T-helper 2 cell treated with Interferon-gamma antibody and Interleukin-4, amounts not matched to agents 5 μg/mL and 100 μg/mL, for 36 hours (primary cell): ENCODE data around the gene CLDN4.
"Not testable (repeated sequence)": the region's sequence is repeated elsewhere in the genome, so short reads cannot be mapped to it uniquely, and the experiment has no call there.

Source experiments
- DNase-seq: peaks from one replicate; pipeline ENCODE4 v3.0.0; 2021; ENCODE audit warnings: low spot score
- H3K27ac Mint-ChIP-seq: one replicate; pipeline ENCODE4 v1.8.0; 2021; ENCODE audit warnings: mild to moderate bottlenecking, mixed read lengths
- H3K27me3 Mint-ChIP-seq: one replicate; pipeline ENCODE4 v1.8.0; 2021; ENCODE audit warnings: low read depth, mixed read lengths
- H3K36me3 Mint-ChIP-seq: one replicate; pipeline ENCODE4 v1.8.0; 2021; ENCODE audit warnings: low read depth, mixed read lengths
- H3K4me1 Mint-ChIP-seq: one replicate; pipeline ENCODE4 v1.8.0; 2021; ENCODE audit warnings: low read depth, mixed read lengths
- H3K4me3 Mint-ChIP-seq: one replicate; pipeline ENCODE4 v1.8.0; 2022; ENCODE audit warnings: mild to moderate bottlenecking, moderate library complexity, mixed read lengths
- H3K9me3 Mint-ChIP-seq: one replicate; pipeline ENCODE4 v1.8.0; 2021; ENCODE audit warnings: mixed read lengths

Gene CLDN4

DNA sequence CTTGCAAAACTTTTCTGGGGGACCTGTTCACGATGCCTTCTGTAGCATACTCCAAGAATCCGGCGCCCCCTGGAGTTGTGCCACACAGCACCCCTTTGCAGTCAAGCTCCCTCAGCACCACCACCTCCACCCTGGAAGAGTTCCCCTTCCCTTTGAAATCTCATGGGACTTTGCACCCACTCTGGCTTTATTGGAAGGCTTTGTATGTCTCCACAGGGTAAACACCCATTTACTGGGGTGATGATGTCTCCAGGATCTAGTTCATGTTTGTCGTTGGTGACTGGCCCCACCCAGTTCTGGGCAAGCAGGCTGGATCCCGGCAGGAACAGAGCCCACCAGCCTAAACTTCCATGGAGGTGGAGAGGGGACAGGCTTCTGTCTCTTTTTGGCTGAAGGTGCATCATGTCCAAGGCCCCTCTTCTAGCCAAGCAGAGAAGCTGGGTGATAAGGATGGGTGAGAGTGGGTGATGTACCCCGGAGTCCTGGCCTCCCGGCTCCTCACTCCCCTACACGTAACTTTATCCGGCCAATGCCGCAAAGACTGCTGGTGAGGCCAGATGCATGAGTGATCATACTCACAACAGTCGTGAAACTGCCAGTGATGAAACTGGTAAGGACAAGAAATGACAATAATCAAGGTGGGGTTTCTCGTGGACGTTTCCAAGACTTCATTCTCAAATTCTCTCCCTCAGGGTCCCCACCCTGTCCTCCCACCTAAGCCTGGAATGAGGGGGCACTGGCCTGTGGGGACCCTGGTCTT lies 695 bp upstream of the CLDN4 start:
- no peak for DNase-seq
- Mint-ChIP-seq H3K36me3 (no peaks in the 10 kb centered on the region), H3K9me3 (no peaks in the 10 kb centered on the region), H3K4me3 (no peak overlapping the region), H3K4me1 (peaks cover 22% of the 10 kb centered on the region), H3K27me3 (peaks cover 11% of the 10 kb centered on the region), H3K27ac (no peak overlapping the region)

DNA sequence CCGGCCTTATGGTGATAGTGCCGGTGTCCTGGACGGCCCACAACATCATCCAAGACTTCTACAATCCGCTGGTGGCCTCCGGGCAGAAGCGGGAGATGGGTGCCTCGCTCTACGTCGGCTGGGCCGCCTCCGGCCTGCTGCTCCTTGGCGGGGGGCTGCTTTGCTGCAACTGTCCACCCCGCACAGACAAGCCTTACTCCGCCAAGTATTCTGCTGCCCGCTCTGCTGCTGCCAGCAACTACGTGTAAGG lies 713 bp downstream of the CLDN4 start:
- H3K4me1 Mint-ChIP-seq = peaks cover 21% of the 10 kb centered on the region
- H3K27me3 Mint-ChIP-seq = peaks cover 11% of the 10 kb centered on the region
- no peak for DNase-seq
- H3K4me3 Mint-ChIP-seq = no peak overlapping the region
- no peaks in the 10 kb centered on the region for H3K9me3 Mint-ChIP-seq
- H3K27ac Mint-ChIP-seq = no peak overlapping the region
- H3K36me3 Mint-ChIP-seq = no peaks in the 10 kb centered on the region

DNA sequence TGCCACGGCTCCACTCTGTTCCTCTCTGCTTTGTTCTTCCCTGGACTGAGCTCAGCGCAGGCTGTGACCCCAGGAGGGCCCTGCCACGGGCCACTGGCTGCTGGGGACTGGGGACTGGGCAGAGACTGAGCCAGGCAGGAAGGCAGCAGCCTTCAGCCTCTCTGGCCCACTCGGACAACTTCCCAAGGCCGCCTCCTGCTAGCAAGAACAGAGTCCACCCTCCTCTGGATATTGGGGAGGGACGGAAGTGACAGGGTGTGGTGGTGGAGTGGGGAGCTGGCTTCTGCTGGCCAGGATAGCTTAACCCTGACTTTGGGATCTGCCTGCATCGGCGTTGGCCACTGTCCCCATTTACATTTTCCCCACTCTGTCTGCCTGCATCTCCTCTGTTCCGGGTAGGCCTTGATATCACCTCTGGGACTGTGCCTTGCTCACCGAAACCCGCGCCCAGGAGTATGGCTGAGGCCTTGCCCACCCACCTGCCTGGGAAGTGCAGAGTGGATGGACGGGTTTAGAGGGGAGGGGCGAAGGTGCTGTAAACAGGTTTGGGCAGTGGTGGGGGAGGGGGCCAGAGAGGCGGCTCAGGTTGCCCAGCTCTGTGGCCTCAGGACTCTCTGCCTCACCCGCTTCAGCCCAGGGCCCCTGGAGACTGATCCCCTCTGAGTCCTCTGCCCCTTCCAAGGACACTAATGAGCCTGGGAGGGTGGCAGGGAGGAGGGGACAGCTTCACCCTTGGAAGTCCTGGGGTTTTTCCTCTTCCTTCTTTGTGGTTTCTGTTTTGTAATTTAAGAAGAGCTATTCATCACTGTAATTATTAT lies 1.2 kb downstream of the CLDN4 start:
- Mint-ChIP-seq H3K36me3 (no peaks in the 10 kb centered on the region), H3K4me3 (no peak overlapping the region), H3K27me3 (peaks cover 6% of the 10 kb centered on the region), H3K9me3 (no peaks in the 10 kb centered on the region), H3K4me1 (peaks cover 16% of the 10 kb centered on the region), H3K27ac (no peak overlapping the region)
- DNase-seq = no peak

- no peaks in the 10 kb centered on the region for H3K36me3 Mint-ChIP-seq
- peaks cover 2% of the 10 kb centered on the region for H3K27me3 Mint-ChIP-seq
- peaks cover 10% of the 10 kb centered on the region for H3K4me1 Mint-ChIP-seq
- no peaks in the 10 kb centered on the region for H3K9me3 Mint-ChIP-seq
- no peak overlapping the region for H3K27ac Mint-ChIP-seq
- no peak for DNase-seq
- H3K4me3 Mint-ChIP-seq = no peak overlapping the region
Measured at GRCh38 chr7:73832806-73833205, 2.0 kb downstream of the CLDN4 start.

DNA sequence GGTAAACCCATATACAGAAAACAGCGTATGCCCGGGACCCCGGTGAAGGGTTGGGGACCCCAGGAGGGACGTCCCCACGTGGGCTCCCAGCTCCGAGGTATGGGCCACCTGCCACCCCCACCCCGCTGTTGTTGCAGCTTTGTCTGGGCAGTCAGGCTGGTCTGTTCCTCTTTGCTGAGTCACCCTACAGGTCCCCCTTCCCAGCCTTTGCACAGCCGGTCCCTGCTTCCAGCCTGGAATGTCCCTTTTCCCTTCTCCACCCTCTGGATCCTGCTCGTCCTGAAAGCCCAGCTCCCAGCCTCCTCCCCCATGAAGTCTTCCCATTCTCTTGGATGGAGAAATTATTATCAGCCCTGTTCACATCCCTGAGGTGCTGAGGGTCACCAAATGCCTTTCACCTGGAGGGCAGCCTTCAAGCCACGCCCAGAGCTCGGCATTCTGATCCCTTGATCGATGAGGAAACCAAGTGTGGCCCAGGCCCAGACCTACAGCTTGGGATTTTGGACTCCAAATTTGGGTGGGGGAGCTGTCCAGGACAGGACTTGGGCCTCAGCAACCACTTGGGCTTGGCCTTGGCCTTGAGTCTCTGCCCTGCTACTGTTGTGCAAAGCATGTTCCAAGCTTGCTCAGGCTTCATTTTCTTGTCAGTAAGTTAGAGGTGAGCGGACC lies 2.6 kb downstream of the CLDN4 start:
- Mint-ChIP-seq H3K36me3 (no peaks in the 10 kb centered on the region), H3K4me3 (no peak overlapping the region), H3K27me3 (peaks cover under 1% of the 10 kb centered on the region), H3K4me1 (peaks cover 7% of the 10 kb centered on the region), H3K27ac (no peak overlapping the region), H3K9me3 (no peaks in the 10 kb centered on the region)
- no peak for DNase-seq

GRCh38 chr7:73834626-73835191 lies 3.9 kb downstream of the CLDN4 start:
- Mint-ChIP-seq H3K27ac (no peak overlapping the region), H3K27me3 (no peaks in the 10 kb centered on the region), H3K9me3 (no peaks in the 10 kb centered on the region), H3K4me1 (peaks cover 5% of the 10 kb centered on the region), H3K4me3 (no peak overlapping the region), H3K36me3 (no peaks in the 10 kb centered on the region)
- DNase-seq = no peak

DNA sequence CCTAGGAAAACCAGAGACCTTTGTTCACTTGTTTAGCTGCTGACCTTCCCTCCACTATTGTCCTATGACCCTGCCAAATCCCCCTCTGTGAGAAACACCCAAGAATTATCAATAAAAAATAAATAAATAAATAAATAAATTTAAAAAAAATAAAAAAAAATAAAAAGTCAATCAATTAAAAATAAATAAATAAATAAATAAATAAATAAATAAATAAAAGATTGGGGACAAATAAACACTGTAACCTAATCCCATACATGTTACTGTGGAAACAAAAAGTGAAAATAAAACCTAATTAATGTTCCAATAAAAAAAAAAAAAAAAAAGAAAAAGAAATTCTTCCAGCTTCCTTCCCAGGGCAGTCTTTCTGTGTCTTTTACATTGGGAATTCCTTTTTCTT lies 6.4 kb downstream of the CLDN4 start:
- not testable (repeated sequence) for H3K36me3 Mint-ChIP-seq, DNase-seq, H3K9me3 Mint-ChIP-seq, H3K27me3 Mint-ChIP-seq, H3K4me3 Mint-ChIP-seq, H3K27ac Mint-ChIP-seq
- peaks cover 10% of the 10 kb centered on the region for H3K4me1 Mint-ChIP-seq

GRCh38 chr7:73838642-73839041 lies 7.8 kb downstream of the CLDN4 start:
- no peaks in the 10 kb centered on the region for H3K9me3 Mint-ChIP-seq
- H3K4me1 Mint-ChIP-seq = peaks cover 13% of the 10 kb centered on the region
- H3K27ac Mint-ChIP-seq = no peak overlapping the region
- H3K36me3 Mint-ChIP-seq = no peaks in the 10 kb centered on the region
- H3K27me3 Mint-ChIP-seq = no peaks in the 10 kb centered on the region
- no peak overlapping the region for H3K4me3 Mint-ChIP-seq
- DNase-seq = no peak

GRCh38 chr7:73839290-73839689 lies 8.5 kb downstream of the CLDN4 start:
- H3K4me3 Mint-ChIP-seq = no peak overlapping the region

GRCh38 chr7:73839743-73840714 lies 9.2 kb downstream of the CLDN4 start:
- Mint-ChIP-seq H3K36me3 (no peaks in the 10 kb centered on the region), H3K9me3 (no peaks in the 10 kb centered on the region), H3K27ac (no peak overlapping the region), H3K4me3 (no peak overlapping the region), H3K27me3 (peaks cover 8% of the 10 kb centered on the region), H3K4me1 (peaks cover 15% of the 10 kb centered on the region)
- no peak for DNase-seq

More at GRCh38 chr7:73839290-73839689, 8.5 kb downstream of the CLDN4 start:
- Mint-ChIP-seq H3K27ac (peak overlapping the region; percentile 55), H3K36me3 (no peaks in the 10 kb centered on the region), H3K9me3 (no peaks in the 10 kb centered on the region), H3K4me1 (peaks cover 15% of the 10 kb centered on the region), H3K27me3 (peaks cover 4% of the 10 kb centered on the region)
- DNase-seq = no peak

GRCh38 chr7:73840715-73841379 lies 10.1 kb downstream of the CLDN4 start:
- Mint-ChIP-seq H3K27ac (no peak overlapping the region), H3K36me3 (no peaks in the 10 kb centered on the region), H3K9me3 (no peaks in the 10 kb centered on the region), H3K4me1 (peaks cover 17% of the 10 kb centered on the region), H3K27me3 (peaks cover 12% of the 10 kb centered on the region), H3K4me3 (no peak overlapping the region)
- no peak for DNase-seq

GRCh38 chr7:73841689-73842066 lies 10.9 kb downstream of the CLDN4 start:
- Mint-ChIP-seq H3K4me1 (peaks cover 20% of the 10 kb centered on the region), H3K4me3 (peak overlapping the region; percentile 90), H3K36me3 (no peaks in the 10 kb centered on the region), H3K27me3 (peaks cover 14% of the 10 kb centered on the region), H3K9me3 (no peaks in the 10 kb centered on the region), H3K27ac (no peak overlapping the region)
- DNase-seq = no peak
